ENCODE measurements around the gene PCDH11Y. TPM values are rescaled to one million over a fixed set of nuclear protein-coding genes. Genes with fewer than 3 reads are reported as not detected.
"Not testable (repeated sequence)": the region's sequence is repeated elsewhere in the genome, so short reads cannot be mapped to it uniquely, and the experiment has no call there.

Gene PCDH11Y
- 1.9 TPM for total RNA-seq

GRCh38 chrY:5000057-5000456, at the start of gene PCDH11Y:
Gene PCDH11Y, plus strand, starts transcription at chrY:5000296. Its CDS starts 56,804 bp downstream, at chrY:5057100.
- DNase-seq, result peak; percentile 8

GRCh38 chrY:4967894-4968293, 32.2 kb upstream of the PCDH11Y start:
- not testable (repeated sequence) for DNase-seq

GRCh38 chrY:4991743-4992400, 8.2 kb upstream of the PCDH11Y start:
- not testable (repeated sequence) for DNase-seq

- DNase-seq, result not testable (repeated sequence)
These were observed 5.2 kb upstream of the PCDH11Y start for GRCh38 chrY:4994892-4995291.

GRCh38 chrY:5002476-5003184, 2.5 kb downstream of the PCDH11Y start:
- not testable (repeated sequence) for DNase-seq

- not testable (repeated sequence) for DNase-seq
These were observed 39.0 kb downstream of the PCDH11Y start for GRCh38 chrY:5038972-5039523.

- not testable (repeated sequence) for DNase-seq
These were observed 82.9 kb downstream of the PCDH11Y start for GRCh38 chrY:5083017-5083416.

- not testable (repeated sequence) for DNase-seq
These were observed 182.9 kb downstream of the PCDH11Y start for GRCh38 chrY:5182998-5183397.

- DNase-seq, result not testable (repeated sequence)
These were observed 215.0 kb downstream of the PCDH11Y start for GRCh38 chrY:5215116-5215515.

- not testable (repeated sequence) for DNase-seq
These were observed 324.8 kb downstream of the PCDH11Y start for GRCh38 chrY:5324931-5325330.

GRCh38 chrY:5342220-5342619, 342.1 kb downstream of the PCDH11Y start:
- not testable (repeated sequence) for DNase-seq

- not testable (repeated sequence) for DNase-seq
These were observed 543.6 kb downstream of the PCDH11Y start for GRCh38 chrY:5543705-5544104.

GRCh38 chrY:5638589-5638988, 638.5 kb downstream of the PCDH11Y start:
- not testable (repeated sequence) for DNase-seq

- DNase-seq, result not testable (repeated sequence)
These were observed 679.2 kb downstream of the PCDH11Y start for GRCh38 chrY:5679265-5679664.

GRCh38 chrY:5708727-5709126, 708.6 kb downstream of the PCDH11Y start:
- DNase-seq, result not testable (repeated sequence)

GRCh38 chrY:5709788-5710381, 709.8 kb downstream of the PCDH11Y start:
- DNase-seq, result not testable (repeated sequence)

- DNase-seq, result not testable (repeated sequence)
These were observed 761.3 kb downstream of the PCDH11Y start for GRCh38 chrY:5761403-5761802.

GRCh38 chrY:5776485-5776884, 776.4 kb downstream of the PCDH11Y start:
- not testable (repeated sequence) for DNase-seq

All from occipital lobe (tissue), 2 donors.